C4-2B (cell line): ENCODE measurements around the gene STK32C.

Experiments
- ZFX ChIP-seq: fragments of 450-650 bp; IDR thresholded peaks from 2 replicates; pipeline ENCODE4 v1.6.1; 2017
- TF ChIP-seq, protein P1 (sequence below): fragments of 450-650 bp; conservative IDR thresholded peaks from 2 replicates; pipeline ENCODE4 v1.5.1; 2017; ENCODE audit warnings: mild to moderate bottlenecking

- TF ChIP-seq, protein P1, sequence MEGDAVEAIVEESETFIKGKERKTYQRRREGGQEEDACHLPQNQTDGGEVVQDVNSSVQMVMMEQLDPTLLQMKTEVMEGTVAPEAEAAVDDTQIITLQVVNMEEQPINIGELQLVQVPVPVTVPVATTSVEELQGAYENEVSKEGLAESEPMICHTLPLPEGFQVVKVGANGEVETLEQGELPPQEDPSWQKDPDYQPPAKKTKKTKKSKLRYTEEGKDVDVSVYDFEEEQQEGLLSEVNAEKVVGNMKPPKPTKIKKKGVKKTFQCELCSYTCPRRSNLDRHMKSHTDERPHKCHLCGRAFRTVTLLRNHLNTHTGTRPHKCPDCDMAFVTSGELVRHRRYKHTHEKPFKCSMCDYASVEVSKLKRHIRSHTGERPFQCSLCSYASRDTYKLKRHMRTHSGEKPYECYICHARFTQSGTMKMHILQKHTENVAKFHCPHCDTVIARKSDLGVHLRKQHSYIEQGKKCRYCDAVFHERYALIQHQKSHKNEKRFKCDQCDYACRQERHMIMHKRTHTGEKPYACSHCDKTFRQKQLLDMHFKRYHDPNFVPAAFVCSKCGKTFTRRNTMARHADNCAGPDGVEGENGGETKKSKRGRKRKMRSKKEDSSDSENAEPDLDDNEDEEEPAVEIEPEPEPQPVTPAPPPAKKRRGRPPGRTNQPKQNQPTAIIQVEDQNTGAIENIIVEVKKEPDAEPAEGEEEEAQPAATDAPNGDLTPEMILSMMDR, result no peak
- TF ChIP-seq ZFX, result no peak
Measured at GRCh38 chr10:132351611-132352010, 43.9 kb upstream of the STK32C start.
